Ovary (tissue), 9 donors: Measurements from ENCODE around the gene MYRIP. TPM values are rescaled to one million over a fixed set of nuclear protein-coding genes. Genes with fewer than 3 reads are reported as not detected.

Experiments
- DNase-seq, 5 donors: peaks; one replicate each; pipeline ENCODE4 v3.0.0-alpha.2; 2019 to 2020
- H3K27ac ChIP-seq, 2 donors: fragments of 200-600 bp; one replicate each; pipeline versions ENCODE4 v1.5.1 to v1.8.0; 2019 to 2022
- H3K27me3 ChIP-seq: fragments of 200-600 bp; one replicate; pipeline ENCODE4 v1.8.0; 2022
- H3K36me3 ChIP-seq: fragments of 200-600 bp; sonication (generic); one replicate; pipeline ENCODE4 v1.5.1; 2019
- H3K4me1 ChIP-seq: one replicate; pipeline ENCODE4 v1.8.1; 2013; ENCODE audit warnings: mild to moderate bottlenecking, moderate library complexity; ENCODE audit not compliant: insufficient read depth
- H3K4me3 ChIP-seq: fragments of 200-600 bp; sonication (generic); one replicate; pipeline ENCODE4 v1.5.1; 2017
- H3K9me3 ChIP-seq, 2 donors: fragments of 200-600 bp in 1 of 2; sonication (generic) in 1 of 2; one replicate each; pipeline versions ENCODE4 v1.5.1 to v1.8.1; 2013 to 2019; ENCODE audit warnings: mild to moderate bottlenecking in 1 of 2, moderate library complexity in 1 of 2
- EP300 ChIP-seq: sonication (generic); formaldehyde crosslinking; IDR thresholded peaks from one replicate; pipeline ENCODE4 v1.6.1; 2017; ENCODE audit warnings: antibody characterized with exemption
- POLR2A ChIP-seq: fragments of 450-650 bp; IDR thresholded peaks from one replicate; pipeline ENCODE4 v1.6.1; 2017; ENCODE audit warnings: antibody characterized with exemption, mild to moderate bottlenecking, moderate library complexity
- WGBS, 3 donors: extraction: QIAGEN DNeasy Blood & Tissue Kit in 1 of 3; methylation state at CpG; one replicate each; pipeline versions ENCODE4 v1.1.5 to v1.1.7; 2013 to 2017; 5-methylcytosine and 5-hydroxymethylcytosine counted together
- intact Hi-C, 4 donors: fragments of 100-400 bp; cut with DNase I; formaldehyde crosslinking; loops; one replicate each; pipeline versions ENCODE4 v1.11.0 to v1.15.1; 2022 to 2023
- polyA plus RNA-seq, 2 donors: library from polyadenylated mRNA; stranded (reverse); fragments of 200-250 nt in 1 of 2; fragments of 350-450 nt in 1 of 2; fragmentation: Illumina TruSeq in 1 of 2; extraction: RNeasy Lipid Tissue Mini Kit (QIAGEN cat#74804) in 1 of 2; gene quantifications; one replicate each; pipeline ENCODE4 v1.2.3, GENCODE V29; 2013 to 2014
- total RNA-seq, 7 donors: library from RNA; depleted of rRNA in 2 of 7; stranded (reverse); fragments of >200 nt in 2 of 7; fragmentation: NEBNext Ultra II Directional in 3 of 7; extraction: Animal tissue kit (Norgen Biotek cat#: 25700) in 3 of 7; gene quantifications; one replicate each; pipeline versions ENCODE4 v1.1.0 to v1.2.4, GENCODE V29; 2016 to 2023
- TF ChIP-seq, protein P1 (sequence below), 3 donors: fragments of 450-650 bp in 2 of 3; fragments of 200-600 bp in 1 of 3; IDR thresholded peaks; one replicate each; pipeline versions ENCODE4 v1.5.1 to v1.8.0; 2016 to 2022; ENCODE audit warnings: antibody characterized with exemption in 3 of 3, mild to moderate bottlenecking in 1 of 3
- donor health status: DM: no; HTN: no; CAD: no; lungs with moderate emphysema.
- donor health status: DM: no; HTN: no; CAD: no.
- donor health status: Bipolar disorder and iron deficiency.
- donor health status: DM: yes; HTN: yes; CAD: no.
- donor health status: DM: no; HTN: no; CAD: no.
- donor health status: DM: yes; HTN: yes; CAD: no.

Gene MYRIP
- total and polyA plus RNA-seq, 9 donors: 2.8 to 8.4 (median 4.5) TPM

DNA sequence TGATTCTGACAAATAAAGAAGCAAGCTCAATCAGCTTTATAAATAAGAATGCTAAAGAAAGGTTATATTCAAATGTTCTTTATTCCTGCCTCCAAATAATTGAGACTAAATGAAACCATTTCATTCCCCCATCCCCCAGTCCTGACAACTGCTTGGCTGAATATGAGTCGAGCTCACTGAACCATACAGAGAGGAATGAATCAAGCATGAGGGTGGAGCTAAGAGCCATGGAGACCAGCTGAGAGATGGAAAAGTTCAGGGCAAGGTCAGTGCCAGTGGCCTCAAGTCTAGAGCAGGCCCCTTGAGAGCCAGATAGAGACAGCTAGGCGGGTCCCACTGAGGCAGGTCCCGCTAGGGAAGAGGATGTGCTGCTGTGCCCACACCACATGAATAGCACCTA, 311.4 kb downstream of the MYRIP start:
- TF ChIP-seq, protein P1, sequence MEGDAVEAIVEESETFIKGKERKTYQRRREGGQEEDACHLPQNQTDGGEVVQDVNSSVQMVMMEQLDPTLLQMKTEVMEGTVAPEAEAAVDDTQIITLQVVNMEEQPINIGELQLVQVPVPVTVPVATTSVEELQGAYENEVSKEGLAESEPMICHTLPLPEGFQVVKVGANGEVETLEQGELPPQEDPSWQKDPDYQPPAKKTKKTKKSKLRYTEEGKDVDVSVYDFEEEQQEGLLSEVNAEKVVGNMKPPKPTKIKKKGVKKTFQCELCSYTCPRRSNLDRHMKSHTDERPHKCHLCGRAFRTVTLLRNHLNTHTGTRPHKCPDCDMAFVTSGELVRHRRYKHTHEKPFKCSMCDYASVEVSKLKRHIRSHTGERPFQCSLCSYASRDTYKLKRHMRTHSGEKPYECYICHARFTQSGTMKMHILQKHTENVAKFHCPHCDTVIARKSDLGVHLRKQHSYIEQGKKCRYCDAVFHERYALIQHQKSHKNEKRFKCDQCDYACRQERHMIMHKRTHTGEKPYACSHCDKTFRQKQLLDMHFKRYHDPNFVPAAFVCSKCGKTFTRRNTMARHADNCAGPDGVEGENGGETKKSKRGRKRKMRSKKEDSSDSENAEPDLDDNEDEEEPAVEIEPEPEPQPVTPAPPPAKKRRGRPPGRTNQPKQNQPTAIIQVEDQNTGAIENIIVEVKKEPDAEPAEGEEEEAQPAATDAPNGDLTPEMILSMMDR (IDR thresholded peaks at IDR 0.05): no peak
- TF ChIP-seq POLR2A (no peak), EP300 (no peak)
- no peak for DNase-seq
- WGBS, 3 donors: 63 to 72% (median 68%) methylated on average over 3 of the region's 3 CpGs
- Histone ChIP-seq H3K9me3 (no peaks in the 10 kb centered on the region), H3K27ac (no peak overlapping the region), H3K27me3 (no peaks in the 10 kb centered on the region), H3K4me3 (no peak overlapping the region), H3K36me3 (no peaks in the 10 kb centered on the region), H3K4me1 (peaks cover 3% of the 10 kb centered on the region)
- intact Hi-C loops: no loop called here

DNA sequence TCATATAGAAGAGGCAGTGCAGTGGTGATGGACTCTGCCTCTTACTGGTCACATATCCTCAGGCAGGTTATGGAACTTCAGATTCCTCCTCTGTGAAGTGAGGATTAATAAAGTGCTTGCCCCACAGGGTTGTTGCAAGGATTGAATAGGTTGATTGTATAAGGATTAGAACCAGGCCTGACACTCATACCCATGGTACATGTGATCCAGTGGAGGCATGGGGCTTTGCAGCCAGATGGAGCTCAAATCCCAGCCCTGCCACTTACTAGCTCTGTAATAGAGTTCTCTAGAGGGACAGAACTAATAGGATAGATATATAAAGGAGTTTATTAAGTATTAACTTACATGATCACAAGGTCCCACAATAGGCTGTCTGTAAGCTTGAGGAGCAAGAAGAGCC, 315.5 kb downstream of the MYRIP start:
- no peaks in the 10 kb centered on the region for H3K9me3 ChIP-seq
- intact Hi-C loops: no loop called here
- H3K27ac ChIP-seq: no peak overlapping the region
- DNase-seq: no peak
- no peak overlapping the region for H3K4me3 ChIP-seq
- no peaks in the 10 kb centered on the region for H3K27me3 ChIP-seq
- no peaks in the 10 kb centered on the region for H3K4me1 ChIP-seq
- H3K36me3 ChIP-seq: no peaks in the 10 kb centered on the region
- TF ChIP-seq POLR2A: no peak

DNA sequence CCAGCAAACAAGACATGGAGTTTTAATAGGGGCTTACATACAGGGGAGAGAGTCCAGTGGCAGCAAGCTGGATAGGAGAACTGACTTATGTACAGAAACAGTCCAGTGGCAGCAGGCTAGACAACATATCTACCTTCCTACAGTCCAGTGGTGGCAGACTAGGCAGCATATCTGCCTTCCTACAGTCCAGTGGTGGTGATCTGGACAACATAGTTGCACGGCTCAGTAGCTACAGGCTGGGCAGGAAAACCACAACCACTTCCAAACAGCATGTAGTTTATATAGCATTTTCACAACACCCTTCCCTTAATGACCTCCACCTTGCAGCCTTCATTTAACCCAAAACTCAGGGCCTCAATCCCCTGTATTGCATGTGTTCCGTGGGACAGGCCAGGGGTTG, 318.8 kb downstream of the MYRIP start:
- intact Hi-C loops: no loop called here
- Histone ChIP-seq H3K4me1 (no peaks in the 10 kb centered on the region), H3K36me3 (no peaks in the 10 kb centered on the region), H3K4me3 (no peak overlapping the region), H3K9me3 (no peaks in the 10 kb centered on the region), H3K27ac (no peak overlapping the region), H3K27me3 (no peaks in the 10 kb centered on the region)
- TF ChIP-seq, protein P1 (IDR thresholded peaks at IDR 0.05): no peak
- no peak for TF ChIP-seq POLR2A
- no peak for TF ChIP-seq EP300
- 83 to 87% (median 84%) methylated on average over 2 of the region's 2 CpGs for WGBS, 3 donors
- DNase-seq: no peak

DNA sequence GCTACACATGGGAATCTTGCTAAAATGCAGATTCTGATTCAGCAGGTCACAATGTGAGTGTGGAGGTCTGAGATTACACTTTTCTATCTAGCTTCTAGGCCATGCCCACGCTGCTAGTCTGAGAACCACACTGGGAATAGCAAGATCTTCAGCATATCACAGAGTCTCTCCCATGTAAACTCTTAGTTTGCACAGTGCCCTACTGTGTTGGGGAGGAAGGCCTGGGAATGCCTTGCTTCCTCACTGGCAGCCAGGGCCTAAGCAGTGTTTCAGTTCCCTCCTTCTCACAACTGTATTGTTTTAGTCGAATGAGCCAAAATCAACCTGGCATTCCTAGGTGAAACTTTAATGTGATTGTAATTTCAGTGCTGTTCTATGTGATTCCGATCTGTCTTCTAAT, 320.1 kb downstream of the MYRIP start:
- Histone ChIP-seq H3K27ac (no peak overlapping the region), H3K36me3 (no peaks in the 10 kb centered on the region), H3K9me3 (no peaks in the 10 kb centered on the region), H3K4me1 (no peaks in the 10 kb centered on the region), H3K4me3 (no peak overlapping the region), H3K27me3 (no peaks in the 10 kb centered on the region)
- no peak for DNase-seq
- TF ChIP-seq, protein P1 (IDR thresholded peaks at IDR 0.05): no peak
- TF ChIP-seq POLR2A: no peak
- no peak for TF ChIP-seq EP300
- intact Hi-C loops: no loop called here
- 88 to 91% (median 89%) methylated on average over 3 of the region's 3 CpGs for WGBS, 3 donors

DNA sequence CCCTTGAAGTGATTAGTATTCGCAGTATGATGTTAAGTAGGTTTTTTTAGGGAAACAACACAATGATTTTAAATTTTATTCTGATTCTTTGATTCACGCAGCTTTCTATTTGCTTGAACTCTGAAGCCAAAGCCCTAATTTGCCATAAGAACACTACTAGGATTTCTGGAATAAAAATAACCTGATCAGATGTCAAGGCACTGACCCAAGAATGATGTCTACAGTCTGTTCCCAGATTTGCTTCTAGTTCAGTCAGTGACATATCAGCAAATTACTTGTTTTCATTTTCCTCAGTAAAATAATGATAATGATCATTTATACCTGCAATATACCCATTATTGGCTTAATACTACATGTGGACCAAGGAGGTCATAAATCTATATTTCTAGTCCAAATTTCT, 320.6 kb downstream of the MYRIP start:
- WGBS, 3 donors: 90 to 92% (median 91%) methylated on average over 2 of the region's 2 CpGs
- H3K36me3 ChIP-seq: no peaks in the 10 kb centered on the region
- no peaks in the 10 kb centered on the region for H3K9me3 ChIP-seq
- no peak overlapping the region for H3K4me3 ChIP-seq
- TF ChIP-seq, protein P1 (IDR thresholded peaks at IDR 0.05): no peak
- no peak for TF ChIP-seq EP300
- no peak for TF ChIP-seq POLR2A
- intact Hi-C loops: no loop called here
- H3K27ac ChIP-seq: no peak overlapping the region
- no peaks in the 10 kb centered on the region for H3K27me3 ChIP-seq
- DNase-seq: no peak
- no peaks in the 10 kb centered on the region for H3K4me1 ChIP-seq
